HEK293 (cell line): ENCODE results near the gene SFMBT2.

Experiments used
- KLF10 ChIP-seq: fragments of 450-650 bp; IDR thresholded peaks from 2 replicates; pipeline ENCODE4 v1.5.1; 2018; ENCODE audit warnings: missing biosample characterization, mild to moderate bottlenecking, missing genetic modification characterization
- ZNF121 ChIP-seq: fragments of 450-650 bp; formaldehyde crosslinking; IDR thresholded peaks from 2 replicates; pipeline ENCODE4 v1.5.1; 2016; ENCODE audit warnings: missing biosample characterization, missing genetic modification characterization
- ZNF132 ChIP-seq: fragments of 450-650 bp; formaldehyde crosslinking; IDR thresholded peaks from 2 replicates; pipeline ENCODE4 v1.5.1; 2017; ENCODE audit warnings: missing biosample characterization, missing genetic modification characterization, borderline replicate concordance
- ZNF175 ChIP-seq: fragments of 450-650 bp; formaldehyde crosslinking; IDR thresholded peaks from 2 replicates; pipeline ENCODE4 v1.5.1; 2016; ENCODE audit warnings: missing biosample characterization, missing genetic modification characterization
- ZNF221 ChIP-seq: fragments of 450-650 bp; formaldehyde crosslinking; IDR thresholded peaks from 2 replicates; pipeline ENCODE4 v1.5.1; 2017; ENCODE audit warnings: missing biosample characterization, missing genetic modification characterization, borderline replicate concordance
- ZNF585B ChIP-seq: fragments of 450-650 bp; formaldehyde crosslinking; IDR thresholded peaks from 2 replicates; pipeline ENCODE4 v1.5.1; 2016; ENCODE audit warnings: missing biosample characterization, missing genetic modification characterization
- ZNF677 ChIP-seq: fragments of 450-650 bp; IDR thresholded peaks from 2 replicates; pipeline ENCODE4 v1.5.0; 2018; ENCODE audit warnings: missing biosample characterization, mild to moderate bottlenecking, missing genetic modification characterization, moderate library complexity
- ZNF701 ChIP-seq: fragments of 450-650 bp; formaldehyde crosslinking; IDR thresholded peaks from 2 replicates; pipeline ENCODE4 v1.5.1; 2016; ENCODE audit warnings: missing biosample characterization, missing genetic modification characterization
- TF ChIP-seq, protein P1 (sequence below): fragments of 450-650 bp; formaldehyde crosslinking; IDR thresholded peaks from 2 replicates; pipeline ENCODE4 v1.5.1; 2016; ENCODE audit warnings: missing biosample characterization, missing genetic modification characterization
- TF ChIP-seq, protein P2 (sequence below): fragments of 450-650 bp; formaldehyde crosslinking; IDR thresholded peaks from 2 replicates; pipeline ENCODE4 v1.5.1; 2016; ENCODE audit warnings: missing biosample characterization, missing genetic modification characterization

DNA sequence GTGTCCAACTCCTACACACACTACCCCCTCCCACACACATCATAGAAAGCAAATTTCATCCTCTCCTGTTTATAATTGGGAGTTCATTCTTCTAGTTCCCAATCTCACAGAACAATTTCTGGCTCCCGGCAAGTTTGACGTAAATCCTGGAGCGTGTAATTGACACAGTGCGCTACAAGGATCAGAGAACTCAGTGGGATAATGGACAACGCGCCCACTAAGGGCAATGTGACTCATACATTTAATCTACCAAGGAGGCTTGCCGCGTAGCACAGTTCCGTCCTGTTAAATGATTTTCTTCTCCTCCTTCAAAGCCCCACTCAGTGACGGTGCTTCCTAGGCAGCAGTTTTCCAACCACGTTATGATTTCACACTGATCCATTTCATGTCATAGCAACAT, 277.6 kb downstream of the SFMBT2 start:
- TF ChIP-seq ZNF585B (tag by site-specific recombination) (no peak), ZNF677 (tag by site-specific recombination) (no peak), ZNF221 (tag by site-specific recombination) (no peak), ZNF701 (tag by site-specific recombination) (no peak), ZNF132 (tag by site-specific recombination) (no peak), ZNF175 (tag by site-specific recombination) (no peak), KLF10 (no peak), ZNF121 (tag by site-specific recombination) (no peak)
- TF ChIP-seq, protein P1, sequence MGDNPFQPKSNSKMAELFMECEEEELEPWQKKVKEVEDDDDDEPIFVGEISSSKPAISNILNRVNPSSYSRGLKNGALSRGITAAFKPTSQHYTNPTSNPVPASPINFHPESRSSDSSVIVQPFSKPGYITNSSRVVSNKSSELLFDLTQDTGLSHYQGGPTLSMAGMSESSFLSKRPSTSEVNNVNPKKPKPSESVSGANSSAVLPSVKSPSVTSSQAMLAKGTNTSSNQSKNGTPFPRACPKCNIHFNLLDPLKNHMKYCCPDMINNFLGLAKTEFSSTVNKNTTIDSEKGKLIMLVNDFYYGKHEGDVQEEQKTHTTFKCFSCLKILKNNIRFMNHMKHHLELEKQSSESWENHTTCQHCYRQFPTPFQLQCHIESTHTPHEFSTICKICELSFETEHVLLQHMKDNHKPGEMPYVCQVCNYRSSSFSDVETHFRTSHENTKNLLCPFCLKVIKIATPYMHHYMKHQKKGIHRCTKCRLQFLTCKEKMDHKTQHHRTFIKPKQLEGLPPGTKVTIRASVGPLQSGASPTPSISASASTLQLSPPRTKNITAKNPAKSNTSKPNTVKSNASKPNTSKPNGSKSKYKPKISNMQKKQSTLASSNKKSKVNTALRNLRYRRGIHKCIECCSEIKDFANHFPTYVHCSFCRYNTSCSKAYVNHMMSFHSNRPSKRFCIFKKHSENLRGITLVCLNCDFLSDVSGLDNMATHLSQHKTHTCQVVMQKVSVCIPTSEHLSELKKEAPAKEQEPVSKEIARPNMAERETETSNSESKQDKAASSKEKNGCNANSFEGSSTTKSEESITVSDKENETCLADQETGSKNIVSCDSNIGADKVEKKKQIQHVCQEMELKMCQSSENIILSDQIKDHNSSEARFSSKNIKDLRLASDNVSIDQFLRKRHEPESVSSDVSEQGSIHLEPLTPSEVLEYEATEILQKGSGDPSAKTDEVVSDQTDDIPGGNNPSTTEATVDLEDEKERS (tag by site-specific recombination) = no peak
- TF ChIP-seq, protein P2, sequence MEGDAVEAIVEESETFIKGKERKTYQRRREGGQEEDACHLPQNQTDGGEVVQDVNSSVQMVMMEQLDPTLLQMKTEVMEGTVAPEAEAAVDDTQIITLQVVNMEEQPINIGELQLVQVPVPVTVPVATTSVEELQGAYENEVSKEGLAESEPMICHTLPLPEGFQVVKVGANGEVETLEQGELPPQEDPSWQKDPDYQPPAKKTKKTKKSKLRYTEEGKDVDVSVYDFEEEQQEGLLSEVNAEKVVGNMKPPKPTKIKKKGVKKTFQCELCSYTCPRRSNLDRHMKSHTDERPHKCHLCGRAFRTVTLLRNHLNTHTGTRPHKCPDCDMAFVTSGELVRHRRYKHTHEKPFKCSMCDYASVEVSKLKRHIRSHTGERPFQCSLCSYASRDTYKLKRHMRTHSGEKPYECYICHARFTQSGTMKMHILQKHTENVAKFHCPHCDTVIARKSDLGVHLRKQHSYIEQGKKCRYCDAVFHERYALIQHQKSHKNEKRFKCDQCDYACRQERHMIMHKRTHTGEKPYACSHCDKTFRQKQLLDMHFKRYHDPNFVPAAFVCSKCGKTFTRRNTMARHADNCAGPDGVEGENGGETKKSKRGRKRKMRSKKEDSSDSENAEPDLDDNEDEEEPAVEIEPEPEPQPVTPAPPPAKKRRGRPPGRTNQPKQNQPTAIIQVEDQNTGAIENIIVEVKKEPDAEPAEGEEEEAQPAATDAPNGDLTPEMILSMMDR (tag by site-specific recombination) = no peak
